GM18867 (cell line): ENCODE results near the gene RS1.

Source experiments
- ATAC-seq: cut with Tn5 transposase; IDR thresholded peaks from one replicate; pipeline ENCODE4 v1.9.1; 2021; ENCODE audit warnings: mild to moderate bottlenecking, moderate library complexity; ENCODE audit not compliant: unreplicated experiment

Gene RS1

DNA sequence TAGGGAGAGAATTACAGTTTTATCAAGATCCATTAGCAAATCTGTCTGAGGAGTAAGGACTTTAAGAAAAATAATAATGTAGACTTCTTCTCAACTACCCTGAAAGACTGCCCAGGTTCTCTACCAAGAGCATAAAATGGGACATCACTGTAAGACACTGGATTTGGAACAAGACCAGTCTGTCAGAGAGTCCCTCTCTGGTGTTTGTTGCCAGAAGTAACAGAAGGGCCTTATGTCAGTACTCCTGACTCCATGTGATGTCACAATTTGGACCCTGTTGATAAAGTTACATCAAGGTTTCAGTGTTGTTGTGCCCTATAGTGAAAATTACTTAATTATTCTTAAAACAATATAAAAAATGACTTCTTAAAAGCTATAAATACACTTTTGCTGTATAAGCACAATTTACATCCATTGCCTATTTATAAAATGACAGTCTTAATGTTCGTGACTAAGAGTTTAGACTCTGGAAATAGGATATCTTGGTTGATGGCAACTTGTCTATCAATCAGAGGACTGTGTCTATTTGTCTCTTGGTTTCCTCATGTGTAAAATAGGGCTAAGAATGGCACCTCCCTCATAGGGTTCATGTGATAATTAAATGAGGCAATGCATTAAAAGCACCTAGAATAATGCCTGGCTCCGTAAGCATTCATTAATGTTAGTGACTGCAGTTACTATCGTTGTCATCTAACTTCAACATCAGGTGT is 57.8 kb downstream of the RS1 start:
- no peak for ATAC-seq

DNA sequence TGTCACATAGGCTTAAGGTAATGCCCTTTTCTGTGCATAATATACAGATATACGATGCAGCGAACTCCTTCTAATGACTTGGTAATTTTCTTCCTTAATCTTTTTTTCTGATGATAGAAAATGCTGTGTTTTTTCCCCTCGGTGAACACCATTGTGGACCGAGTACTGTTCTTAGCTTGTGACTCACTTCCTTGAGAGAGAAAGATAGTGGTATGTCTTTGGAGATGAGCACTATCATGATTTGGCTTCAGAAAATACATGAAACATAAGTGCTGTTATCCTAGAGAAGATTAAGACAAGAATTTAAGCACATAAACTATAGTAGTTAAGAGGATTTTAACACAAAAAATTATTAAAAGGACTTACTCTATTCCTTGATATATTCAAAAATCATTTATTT is 63.9 kb downstream of the RS1 start:
- ATAC-seq = no peak

DNA sequence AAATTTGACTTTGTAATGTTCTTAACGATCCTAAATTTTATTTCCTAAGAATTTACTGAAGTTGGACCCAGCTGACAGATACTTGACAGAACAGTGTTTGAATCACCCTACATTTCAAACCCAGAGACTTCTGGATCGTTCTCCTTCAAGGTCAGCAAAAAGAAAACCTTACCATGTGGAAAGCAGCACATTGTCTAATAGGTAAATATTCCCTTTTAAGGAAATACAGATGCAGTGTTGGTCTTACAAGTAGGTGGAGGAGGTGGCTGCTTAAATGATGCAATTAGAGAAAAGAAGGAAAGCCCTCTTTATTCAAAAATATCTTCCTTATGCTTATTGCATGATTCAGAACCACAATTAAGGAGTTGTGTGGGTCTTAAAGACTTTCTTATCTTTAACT is 73.5 kb downstream of the RS1 start:
- ATAC-seq = no peak

DNA sequence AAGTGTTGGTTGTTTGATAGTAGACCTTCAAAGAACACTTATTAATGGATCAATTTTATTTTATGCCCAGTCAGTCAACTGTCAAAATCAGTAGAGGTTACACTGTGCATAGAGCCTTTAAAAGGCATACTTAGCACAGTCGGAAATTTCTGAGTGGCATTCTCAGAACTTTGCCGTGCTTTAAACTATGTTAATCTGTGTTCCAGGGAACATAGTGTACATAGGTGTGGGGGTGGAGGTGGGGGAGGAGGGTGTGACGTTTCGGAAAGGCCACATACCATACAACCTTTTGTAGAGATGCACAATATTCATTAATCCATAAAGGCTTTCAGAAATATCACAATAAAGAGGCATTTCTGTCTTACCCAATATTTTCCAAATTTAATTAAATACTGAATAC is 75.8 kb downstream of the RS1 start:
- ATAC-seq = no peak

DNA sequence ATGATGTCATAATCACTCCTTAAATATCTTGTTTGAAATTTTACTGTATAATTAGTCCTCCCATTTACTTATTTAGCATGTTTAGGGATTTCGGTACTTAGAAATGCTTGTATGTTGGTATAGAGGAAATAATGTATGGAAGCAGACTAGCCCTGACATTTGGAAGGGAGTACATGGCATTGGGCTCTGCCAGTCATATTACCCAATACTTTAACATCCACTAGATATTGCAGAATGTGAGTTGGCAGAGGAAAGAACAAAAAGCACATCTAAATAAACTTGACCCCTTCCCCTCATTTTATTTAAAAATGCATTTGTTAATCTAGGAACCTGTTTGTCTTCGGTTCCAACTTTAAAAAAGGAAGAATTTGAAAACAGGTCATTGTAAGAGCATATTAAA is 77.8 kb downstream of the RS1 start:
- ATAC-seq = no peak

DNA sequence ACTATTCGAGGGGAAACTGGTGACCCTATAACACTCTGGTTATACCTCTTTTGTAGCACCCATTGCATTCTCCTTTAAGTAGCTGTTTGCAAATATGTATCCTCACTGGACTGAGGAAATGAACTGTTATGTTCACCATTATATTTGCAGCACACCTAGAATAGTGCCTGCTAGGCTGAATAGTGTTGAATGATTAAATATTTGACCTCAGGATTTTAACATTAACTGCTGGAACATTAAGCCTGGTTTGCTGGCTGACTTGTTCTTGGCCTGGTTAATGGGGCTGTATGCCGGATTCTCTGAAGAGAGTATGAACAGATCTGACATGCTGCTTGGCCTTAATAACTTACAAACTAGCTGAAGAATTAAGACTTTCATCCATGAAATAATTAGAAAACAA is 80.1 kb downstream of the RS1 start:
- ATAC-seq = no peak
